GM12891 (cell line): ENCODE data around the gene IQGAP3.

ENCODE experiments used
- PAX5 ChIP-seq: IDR thresholded peaks from 2 replicates; pipeline ENCODE4 v1.6.1; 2011; ENCODE audit warnings: low read length, moderate library complexity, mild to moderate bottlenecking; ENCODE audit not compliant: insufficient read depth, severe bottlenecking
- POLR2A ChIP-seq: IDR thresholded peaks from 2 replicates; pipeline ENCODE4 v1.6.1; 2011; ENCODE audit warnings: low read depth, low read length, control low read depth
- POLR2AphosphoS5 ChIP-seq: IDR thresholded peaks from 2 replicates; pipeline ENCODE4 v1.6.1; 2011; ENCODE audit warnings: low read depth, low read length, control low read depth
- POU2F2 ChIP-seq: IDR thresholded peaks from 2 replicates; pipeline ENCODE4 v1.6.1; 2011; ENCODE audit warnings: low read depth, mild to moderate bottlenecking, control low read depth, low read length, moderate library complexity
- SPI1 ChIP-seq: IDR thresholded peaks from 2 replicates; pipeline ENCODE4 v1.6.1; 2011; ENCODE audit warnings: low read depth, low read length, control low read depth
- TAF1 ChIP-seq: IDR thresholded peaks from 2 replicates; pipeline ENCODE4 v1.6.1; 2011; ENCODE audit warnings: low read depth, low read length, control low read depth

DNA sequence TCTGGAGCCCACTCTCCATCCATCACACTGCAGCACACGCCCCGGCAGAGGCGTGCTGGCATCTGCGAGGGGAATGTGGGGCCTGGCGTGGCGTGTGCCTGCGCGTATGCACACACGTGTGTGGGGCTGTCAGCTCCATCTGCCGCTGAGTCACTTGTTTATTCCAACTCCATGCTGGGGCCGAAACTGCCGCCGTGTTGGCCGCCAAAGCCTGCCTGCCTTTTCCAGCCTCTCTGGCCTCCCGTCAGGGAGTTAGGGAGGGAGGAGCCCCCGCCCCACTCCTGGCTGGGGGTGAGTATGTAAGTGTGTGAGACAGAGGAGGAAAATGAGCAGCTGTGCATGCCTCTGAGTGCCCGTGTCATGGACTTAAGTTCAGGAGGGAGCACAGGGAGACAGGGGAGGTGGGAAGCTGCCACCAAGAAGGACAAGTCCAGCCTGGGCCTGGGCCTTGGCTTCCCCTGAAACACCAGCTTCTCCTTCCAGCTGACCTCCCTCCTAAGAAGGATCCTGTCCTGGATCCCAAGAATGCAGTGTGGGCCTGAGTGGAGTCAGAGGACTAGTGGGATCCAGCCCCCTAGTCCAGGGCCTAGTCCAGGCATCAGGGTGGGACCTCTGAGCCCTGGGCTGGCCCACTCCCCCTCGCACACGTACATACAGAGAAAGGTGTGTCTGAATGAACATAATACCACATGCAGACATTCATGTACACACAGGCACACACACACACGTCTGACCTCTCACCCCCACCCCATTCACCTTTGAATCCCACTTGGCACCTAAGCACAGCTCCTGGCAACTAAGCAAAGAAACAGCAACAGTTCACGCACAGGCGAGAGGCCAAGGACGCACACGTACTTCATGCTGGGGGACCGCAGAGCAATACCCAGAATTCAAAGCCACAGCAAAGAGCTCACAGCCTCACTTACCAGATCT, 96.5 kb downstream of the IQGAP3 start:
- TF ChIP-seq PAX5: no peak
- no peak for TF ChIP-seq POLR2A
- no peak for TF ChIP-seq TAF1
- TF ChIP-seq POLR2AphosphoS5: no peak; the same call in 1 of the 2 replicates
- no peak for TF ChIP-seq POU2F2
- TF ChIP-seq SPI1: no peak
